HEK293 (cell line): Measurements from ENCODE around the gene AP5Z1.

Source experiments
- CTCF ChIA-PET: fragments of 350-600 bp; formaldehyde crosslinking; extraction: SDS; loops from one replicate; lab custom pipeline; 2021; ENCODE audit warnings: antibody characterized with exemption; lab: Yijun Ruan, JAX
- POLR2A ChIA-PET: fragments of 300-600 bp; formaldehyde crosslinking; extraction: SDS; loops from one replicate; lab custom pipeline; 2020; ENCODE audit warnings: antibody characterized with exemption, inconsistent platforms; lab: Yijun Ruan, JAX
- H3K27ac ChIP-seq: fragments of 200-500 bp; sonication (Bioruptor generic); 2 replicates; pipeline ENCODE4 v1.5.1; 2014; ENCODE audit warnings: low read depth, low read length, control low read depth, inconsistent platforms; ENCODE audit errors: extremely low read depth
- H3K36me3 ChIP-seq, 2 experiments: fragments of 200-500 bp in 1 of 2; sonication (Bioruptor generic) in 1 of 2; 1 replicate in 1 of 2; 2 replicates in 1 of 2; pipeline ENCODE4 v1.5.1; 2014 to 2017; ENCODE audit warnings: inconsistent platforms in 2 of 2, low read length in 2 of 2; ENCODE audit not compliant: control insufficient read depth in 2 of 2, insufficient read depth in 1 of 2
- H3K4me1 ChIP-seq: fragments of 200-500 bp; sonication (Bioruptor generic); 2 replicates; pipeline ENCODE4 v1.5.1; 2014; ENCODE audit warnings: mild to moderate bottlenecking, low read length, inconsistent platforms; ENCODE audit not compliant: control insufficient read depth, insufficient read depth
- H3K4me3 ChIP-seq: 2 replicates; pipeline ENCODE4 v1.5.1; 2011; ENCODE audit warnings: low read depth, mild to moderate bottlenecking, control low read depth, low read length, moderate library complexity
- H3K9me3 ChIP-seq: fragments of 200-500 bp; sonication (Bioruptor generic); 2 replicates; pipeline ENCODE4 v1.5.1; 2014; ENCODE audit warnings: low read depth, low read length, inconsistent platforms; ENCODE audit not compliant: control insufficient read depth, insufficient read depth
- KLF10 ChIP-seq: fragments of 450-650 bp; IDR thresholded peaks from 2 replicates; pipeline ENCODE4 v1.5.1; 2018; ENCODE audit warnings: missing biosample characterization, mild to moderate bottlenecking, missing genetic modification characterization
- OSR2 ChIP-seq: fragments of 450-650 bp; formaldehyde crosslinking; IDR thresholded peaks from 2 replicates; pipeline ENCODE4 v1.5.1; 2016; ENCODE audit warnings: missing biosample characterization, missing genetic modification characterization
- PRDM1 ChIP-seq: fragments of 450-650 bp; formaldehyde crosslinking; IDR thresholded peaks from 2 replicates; pipeline ENCODE4; 2016; ENCODE audit warnings: missing biosample characterization, missing genetic modification characterization
- SP2 ChIP-seq: fragments of 450-650 bp; formaldehyde crosslinking; IDR thresholded peaks from 2 replicates; pipeline ENCODE4 v1.5.1; 2016; ENCODE audit warnings: missing biosample characterization, missing genetic modification characterization
- SP3 ChIP-seq: fragments of 450-650 bp; formaldehyde crosslinking; IDR thresholded peaks from 2 replicates; pipeline ENCODE4 v1.5.1; 2016; ENCODE audit warnings: missing biosample characterization, missing genetic modification characterization
- ZEB2 ChIP-seq: fragments of 450-650 bp; formaldehyde crosslinking; IDR thresholded peaks from 2 replicates; pipeline ENCODE4 v1.5.1; 2016; ENCODE audit warnings: missing biosample characterization, missing genetic modification characterization
- ZFHX2 ChIP-seq: fragments of 450-650 bp; formaldehyde crosslinking; conservative IDR thresholded peaks from 2 replicates; pipeline ENCODE4 v1.5.1; 2016; ENCODE audit warnings: missing biosample characterization, missing genetic modification characterization
- ZFP41 ChIP-seq: fragments of 450-650 bp; formaldehyde crosslinking; IDR thresholded peaks from 2 replicates; pipeline ENCODE4 v1.5.1; 2016; ENCODE audit warnings: missing biosample characterization, missing genetic modification characterization, borderline replicate concordance
- ZNF184 ChIP-seq: fragments of 450-650 bp; IDR thresholded peaks from 2 replicates; pipeline ENCODE4 v1.5.1; 2018; ENCODE audit warnings: missing biosample characterization, mild to moderate bottlenecking, missing genetic modification characterization
- ZNF211 ChIP-seq: fragments of 450-650 bp; formaldehyde crosslinking; IDR thresholded peaks from 2 replicates; pipeline ENCODE4 v1.5.1; 2016; ENCODE audit warnings: low read depth, missing biosample characterization, missing genetic modification characterization
- ZNF274 ChIP-seq, 2 experiments: fragments of 200-500 bp in 1 of 2; fragments of 450-650 bp in 1 of 2; sonication (Bioruptor generic) in 1 of 2; formaldehyde crosslinking in 1 of 2; IDR thresholded peaks; 2 replicates each; pipeline versions ENCODE4 v1.5.1 to v1.6.1; 2014 to 2016; ENCODE audit warnings: borderline replicate concordance in 1 of 2, inconsistent platforms in 1 of 2, low read length in 1 of 2, missing biosample characterization in 1 of 2, missing genetic modification characterization in 1 of 2
- ZNF404 ChIP-seq: fragments of 450-650 bp; formaldehyde crosslinking; IDR thresholded peaks from 2 replicates; pipeline ENCODE4 v1.5.1; 2017; ENCODE audit warnings: missing biosample characterization, missing genetic modification characterization
- ZNF433 ChIP-seq: fragments of 450-650 bp; formaldehyde crosslinking; IDR thresholded peaks from 2 replicates; pipeline ENCODE4 v1.5.1; 2016; ENCODE audit warnings: missing biosample characterization, missing genetic modification characterization, low read depth
- ZNF473 ChIP-seq: fragments of 450-650 bp; formaldehyde crosslinking; IDR thresholded peaks from 2 replicates; pipeline ENCODE4 v1.5.1; 2017; ENCODE audit warnings: missing biosample characterization, missing genetic modification characterization
- ZNF48 ChIP-seq: fragments of 450-650 bp; formaldehyde crosslinking; IDR thresholded peaks from 2 replicates; pipeline ENCODE4 v1.5.1; 2016; ENCODE audit warnings: missing biosample characterization, missing genetic modification characterization
- ZNF530 ChIP-seq: fragments of 450-650 bp; formaldehyde crosslinking; IDR thresholded peaks from 2 replicates; pipeline ENCODE4 v1.5.1; 2016; ENCODE audit warnings: low read depth, missing biosample characterization, missing genetic modification characterization
- ZNF555 ChIP-seq: fragments of 450-650 bp; formaldehyde crosslinking; conservative IDR thresholded peaks from 2 replicates; pipeline ENCODE4 v1.5.1; 2017; ENCODE audit warnings: missing biosample characterization, mild to moderate bottlenecking, missing genetic modification characterization, inconsistent platforms
- ZNF560 ChIP-seq: fragments of 450-650 bp; formaldehyde crosslinking; IDR thresholded peaks from 2 replicates; pipeline ENCODE4 v1.5.1; 2017; ENCODE audit warnings: missing biosample characterization, missing genetic modification characterization, borderline replicate concordance
- ZNF571 ChIP-seq: fragments of 450-650 bp; formaldehyde crosslinking; IDR thresholded peaks from 2 replicates; pipeline ENCODE4 v1.5.0; 2017; ENCODE audit warnings: missing biosample characterization, missing genetic modification characterization
- ZNF692 ChIP-seq: fragments of 450-650 bp; formaldehyde crosslinking; IDR thresholded peaks from 2 replicates; pipeline ENCODE4 v1.5.1; 2016; ENCODE audit warnings: missing biosample characterization, missing genetic modification characterization
- ZNF776 ChIP-seq: fragments of 450-650 bp; formaldehyde crosslinking; IDR thresholded peaks from 2 replicates; pipeline ENCODE4 v1.5.0; 2017; ENCODE audit warnings: missing biosample characterization, missing genetic modification characterization, borderline replicate concordance
- ZSCAN18 ChIP-seq: fragments of 450-650 bp; formaldehyde crosslinking; IDR thresholded peaks from 2 replicates; pipeline ENCODE4 v1.5.1; 2016; ENCODE audit warnings: missing biosample characterization, missing genetic modification characterization
- TF ChIP-seq, protein P1 (sequence below): fragments of 450-650 bp; formaldehyde crosslinking; IDR thresholded peaks from 2 replicates; pipeline ENCODE4 v1.5.1; 2016; ENCODE audit warnings: missing biosample characterization, missing genetic modification characterization
- TF ChIP-seq, protein P2 (sequence below): fragments of 450-650 bp; IDR thresholded peaks from 2 replicates; pipeline ENCODE4 v1.5.1; 2018; ENCODE audit warnings: missing biosample characterization, mild to moderate bottlenecking, missing genetic modification characterization

Gene AP5Z1

GRCh38 chr7:4815121-4815520 lies 39.7 kb downstream of the AP5Z1 start:
- no peak overlapping the region for H3K4me3 ChIP-seq
- no peaks in the 10 kb centered on the region for H3K4me1 ChIP-seq
- H3K36me3 ChIP-seq = no peaks in the 10 kb centered on the region; a peak in 1 of 3 replicates
- ChIA-PET POLR2A (no interaction called here), CTCF (interaction anchor here (0.7 kb wide), 1 partner anchor 17 kb away, joined by 3 read pairs; no protein-coding TSS in a partner anchor)
- no peak overlapping the region for H3K27ac ChIP-seq
- TF ChIP-seq ZNF560 (tag by site-specific recombination) (no peak), ZNF274 (IDR thresholded peaks at IDR 0.05; ENCODE audit: low read length) (no peak), ZNF274 (tag by site-specific recombination; IDR thresholded peaks at IDR 0.05; ENCODE audit: borderline replicate concordance) (no peak), KLF10 (tag by site-specific recombination) (no peak), SP3 (no peak), ZFHX2 (no peak)
- H3K9me3 ChIP-seq = no peaks in the 10 kb centered on the region

- no peak for TF ChIP-seq ZNF48
- TF ChIP-seq ZNF211 (tag by site-specific recombination) = no peak
- TF ChIP-seq ZNF404 (tag by site-specific recombination) = no peak
- TF ChIP-seq ZNF776 = no peak
- no peak for TF ChIP-seq ZNF571 (tag by site-specific recombination)
- TF ChIP-seq PRDM1 = no peak
- no peak for TF ChIP-seq ZFP41 (tag by site-specific recombination)
- no peak for TF ChIP-seq ZEB2
- TF ChIP-seq ZNF184 (tag by site-specific recombination) = no peak
- no peak for TF ChIP-seq ZNF530 (tag by site-specific recombination)
- no peak for TF ChIP-seq ZSCAN18
- TF ChIP-seq OSR2 (tag by site-specific recombination) = no peak
- ChIA-PET POLR2A (no interaction called here), CTCF (interaction anchor here (0.6 to 0.7 kb wide), 3 partner anchors 18 to 793 kb away, joined by 3 to 4 read pairs (median 3); no protein-coding TSS in a partner anchor)
- no peaks in the 10 kb centered on the region for H3K9me3 ChIP-seq
- H3K4me1 ChIP-seq = no peaks in the 10 kb centered on the region
- H3K36me3 ChIP-seq = no peaks in the 10 kb centered on the region; a peak in 1 of 3 replicates
- no peak overlapping the region for H3K4me3 ChIP-seq
- no peak overlapping the region for H3K27ac ChIP-seq
Observed at GRCh38 chr7:4815609-4816418, 40.4 kb downstream of the AP5Z1 start.

DNA sequence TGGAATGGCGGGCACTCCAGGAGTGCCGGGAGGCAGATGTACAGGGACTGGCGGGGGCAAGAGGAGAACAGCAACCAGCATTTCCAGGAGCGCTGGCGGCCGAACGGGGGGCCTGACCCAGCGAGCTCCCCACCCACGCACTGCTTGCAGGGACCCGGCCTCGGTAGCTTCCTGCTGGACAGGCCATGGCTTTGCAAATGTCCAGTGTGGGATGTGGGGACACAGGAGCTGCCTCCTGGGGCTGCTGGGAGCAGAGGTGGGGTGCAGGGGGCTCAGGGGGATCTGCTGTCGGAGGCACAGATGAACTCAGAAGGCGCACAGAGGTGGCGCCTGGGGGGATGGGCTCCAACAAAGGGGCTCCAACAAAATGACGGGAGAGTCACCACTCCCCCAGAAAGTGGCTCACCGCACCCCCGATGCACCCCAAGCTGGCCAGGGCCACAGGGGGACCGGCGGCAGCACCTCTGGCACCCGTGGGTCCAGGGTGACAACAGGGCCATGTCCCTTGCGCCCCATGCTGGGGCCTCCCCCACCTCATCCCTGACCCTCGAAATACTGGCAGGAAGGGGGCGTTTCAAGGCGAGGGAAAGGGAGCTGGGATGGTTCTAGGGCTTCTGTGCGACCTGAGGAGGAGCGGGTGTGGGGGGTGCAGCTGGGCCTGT lies 41.1 kb downstream of the AP5Z1 start:
- H3K4me3 ChIP-seq = no peak overlapping the region
- H3K36me3 ChIP-seq = no peaks in the 10 kb centered on the region; a peak in 1 of 3 replicates
- POLR2A ChIA-PET = no interaction called here
- CTCF ChIA-PET = interaction anchor here (0.6 kb wide), 2 partner anchors 12 to 19 kb away, joined by 3 read pairs; no protein-coding TSS in a partner anchor
- H3K4me1 ChIP-seq = no peaks in the 10 kb centered on the region
- no peak overlapping the region for H3K27ac ChIP-seq
- H3K9me3 ChIP-seq = no peaks in the 10 kb centered on the region
- TF ChIP-seq ZNF692 (no peak), SP2 (tag by site-specific recombination) (no peak), ZNF555 (no peak), ZNF433 (tag by site-specific recombination) (no peak), ZNF473 (tag by site-specific recombination) (no peak)
- TF ChIP-seq, protein P1, sequence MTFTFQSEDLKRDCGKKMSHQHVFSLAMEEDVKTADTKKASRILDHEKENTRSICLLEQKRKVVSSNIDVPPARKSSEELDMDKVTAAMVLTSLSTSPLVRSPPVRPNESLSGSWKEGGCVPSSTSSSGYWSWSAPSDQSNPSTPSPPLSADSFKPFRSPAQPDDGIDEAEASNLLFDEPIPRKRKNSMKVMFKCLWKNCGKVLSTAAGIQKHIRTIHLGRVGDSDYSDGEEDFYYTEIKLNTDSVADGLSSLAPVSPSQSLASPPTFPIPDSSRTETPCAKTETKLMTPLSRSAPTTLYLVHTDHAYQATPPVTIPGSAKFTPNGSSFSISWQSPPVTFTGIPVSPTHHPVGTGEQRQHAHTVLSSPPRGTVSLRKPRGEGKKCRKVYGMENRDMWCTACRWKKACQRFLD (tag by site-specific recombination) = no peak
- TF ChIP-seq, protein P2, sequence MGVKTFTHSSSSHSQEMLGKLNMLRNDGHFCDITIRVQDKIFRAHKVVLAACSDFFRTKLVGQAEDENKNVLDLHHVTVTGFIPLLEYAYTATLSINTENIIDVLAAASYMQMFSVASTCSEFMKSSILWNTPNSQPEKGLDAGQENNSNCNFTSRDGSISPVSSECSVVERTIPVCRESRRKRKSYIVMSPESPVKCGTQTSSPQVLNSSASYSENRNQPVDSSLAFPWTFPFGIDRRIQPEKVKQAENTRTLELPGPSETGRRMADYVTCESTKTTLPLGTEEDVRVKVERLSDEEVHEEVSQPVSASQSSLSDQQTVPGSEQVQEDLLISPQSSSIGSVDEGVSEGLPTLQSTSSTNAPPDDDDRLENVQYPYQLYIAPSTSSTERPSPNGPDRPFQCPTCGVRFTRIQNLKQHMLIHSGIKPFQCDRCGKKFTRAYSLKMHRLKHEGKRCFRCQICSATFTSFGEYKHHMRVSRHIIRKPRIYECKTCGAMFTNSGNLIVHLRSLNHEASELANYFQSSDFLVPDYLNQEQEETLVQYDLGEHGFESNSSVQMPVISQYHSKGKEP (tag by site-specific recombination) = no peak
